GM10248 (cell line): ENCODE data around the gene SEC16B.

ENCODE experiments used
- CTCF ChIA-PET: fragments of 300-600 bp; sonication (Branson Sonifier 250); formaldehyde crosslinking; extraction: SDS; loops from one replicate; lab custom pipeline; 2021; ENCODE audit warnings: antibody characterized with exemption; lab: Yijun Ruan, JAX
- POLR2A ChIA-PET: fragments of 350-650 bp; sonication (Branson Sonifier 250); formaldehyde crosslinking; extraction: SDS; loops from one replicate; lab custom pipeline; 2020; ENCODE audit warnings: antibody characterized with exemption; lab: Yijun Ruan, JAX
- DNase-seq: peaks from one replicate; pipeline ENCODE4 v3.0.0; 2012; ENCODE audit errors: extremely low spot score
- TF ChIP-seq, protein P1 (sequence below): IDR thresholded peaks from 2 replicates; pipeline ENCODE4 v1.5.1; 2012; ENCODE audit warnings: mild to moderate bottlenecking, low read depth; ENCODE audit errors: extremely low read depth, missing control alignments, control extremely low read depth

Gene SEC16B

DNA sequence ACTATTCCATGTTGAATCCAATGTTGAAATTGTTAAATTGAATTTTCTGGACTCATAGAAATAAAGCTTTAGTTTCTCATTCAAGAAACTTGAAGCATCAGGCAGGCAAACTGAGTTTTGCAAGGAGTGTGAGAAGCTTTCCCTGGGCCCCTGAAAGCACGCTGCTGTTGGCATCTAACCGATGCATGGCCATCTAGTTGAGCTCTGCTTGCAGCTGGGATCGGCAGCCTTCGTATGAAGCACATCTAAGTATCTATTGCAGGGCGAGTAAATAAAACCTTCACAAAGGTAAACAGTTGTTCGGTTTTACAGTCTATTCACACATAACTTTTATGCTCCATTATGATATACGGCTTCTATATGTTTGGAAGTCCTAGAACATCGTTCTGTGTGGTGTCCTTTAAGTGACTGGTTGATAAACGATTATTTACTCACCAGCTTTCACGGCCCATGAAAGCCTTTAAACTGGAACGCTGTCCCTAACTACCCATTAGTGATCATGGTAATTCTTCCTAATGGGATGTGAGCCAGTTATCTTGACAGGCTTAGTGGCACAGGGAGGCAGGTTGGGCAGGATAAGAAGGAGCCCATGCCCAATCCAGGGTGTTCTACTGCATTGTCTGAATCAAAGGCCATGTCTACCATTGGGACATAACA, 71.7 kb downstream of the SEC16B start:
- DNase-seq: no peak
- CTCF ChIA-PET: interaction anchor here (1.6 to 2.2 kb wide), 2 partner anchors 11 kb away, joined by 4 to 5 read pairs; no protein-coding TSS in a partner anchor
- TF ChIP-seq, protein P1, sequence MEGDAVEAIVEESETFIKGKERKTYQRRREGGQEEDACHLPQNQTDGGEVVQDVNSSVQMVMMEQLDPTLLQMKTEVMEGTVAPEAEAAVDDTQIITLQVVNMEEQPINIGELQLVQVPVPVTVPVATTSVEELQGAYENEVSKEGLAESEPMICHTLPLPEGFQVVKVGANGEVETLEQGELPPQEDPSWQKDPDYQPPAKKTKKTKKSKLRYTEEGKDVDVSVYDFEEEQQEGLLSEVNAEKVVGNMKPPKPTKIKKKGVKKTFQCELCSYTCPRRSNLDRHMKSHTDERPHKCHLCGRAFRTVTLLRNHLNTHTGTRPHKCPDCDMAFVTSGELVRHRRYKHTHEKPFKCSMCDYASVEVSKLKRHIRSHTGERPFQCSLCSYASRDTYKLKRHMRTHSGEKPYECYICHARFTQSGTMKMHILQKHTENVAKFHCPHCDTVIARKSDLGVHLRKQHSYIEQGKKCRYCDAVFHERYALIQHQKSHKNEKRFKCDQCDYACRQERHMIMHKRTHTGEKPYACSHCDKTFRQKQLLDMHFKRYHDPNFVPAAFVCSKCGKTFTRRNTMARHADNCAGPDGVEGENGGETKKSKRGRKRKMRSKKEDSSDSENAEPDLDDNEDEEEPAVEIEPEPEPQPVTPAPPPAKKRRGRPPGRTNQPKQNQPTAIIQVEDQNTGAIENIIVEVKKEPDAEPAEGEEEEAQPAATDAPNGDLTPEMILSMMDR: no peak
- POLR2A ChIA-PET: no interaction called here

DNA sequence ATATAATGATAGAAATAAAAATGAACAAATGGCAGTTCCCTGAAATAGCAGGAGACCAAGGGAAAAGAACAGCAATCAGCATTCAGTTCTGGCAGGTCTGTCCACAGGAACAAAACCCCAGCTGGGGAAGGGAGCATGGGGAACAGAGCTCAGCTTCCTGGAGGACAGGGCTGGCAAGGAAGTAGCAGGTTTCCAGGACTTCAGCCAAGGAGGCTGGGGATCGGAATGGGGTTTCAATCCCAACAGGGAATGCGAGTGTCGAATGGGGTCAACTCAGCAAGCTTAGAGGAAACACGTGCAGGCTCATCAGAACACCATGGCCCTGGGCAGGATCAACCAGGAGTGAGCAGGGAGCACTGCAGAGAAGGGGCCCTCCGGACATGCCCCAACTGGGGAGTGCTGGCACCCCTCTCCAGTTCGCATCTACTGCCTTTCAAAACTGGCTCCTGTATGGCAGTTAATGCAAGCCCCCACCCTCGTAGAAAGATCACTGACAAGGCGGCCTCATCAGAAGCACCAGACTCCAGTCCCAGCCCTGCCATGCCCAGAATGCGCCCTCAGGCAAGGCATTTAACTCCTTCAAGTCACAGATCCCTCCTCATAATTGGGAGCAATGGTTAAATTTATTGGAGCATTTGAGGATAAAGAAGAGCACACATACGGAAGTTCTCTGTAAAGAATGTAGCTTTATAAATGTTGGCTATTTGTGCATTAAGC, 72.4 kb downstream of the SEC16B start:
- CTCF ChIA-PET: interaction anchor here (1.2 to 2.2 kb wide), 3 partner anchors 11 to 48 kb away, joined by 3 to 5 read pairs (median 4); no protein-coding TSS in a partner anchor
- POLR2A ChIA-PET: no interaction called here
- no peak for DNase-seq
- TF ChIP-seq, protein P1: no peak
